ENCODE data around the gene GNG10. TPM values are rescaled to one million over a fixed set of nuclear protein-coding genes. Genes with fewer than 3 reads are reported as not detected.

GNG10 gene
- total RNA-seq, 1 donor from 2014 or later, result 29.6 TPM

- no peak for TF ChIP-seq EZH2 (IDR thresholded peaks at IDR 0.05; ENCODE audit: insufficient read depth, low read length)
- TF ChIP-seq CTCF (IDR thresholded peaks at IDR 0.05; ENCODE audit: insufficient read depth, low read depth, low read length), result no peak
- H4K20me1 ChIP-seq (ENCODE audit: insufficient read depth, low read length), result peaks cover 37% of the 10 kb centered on the region
- H3K27ac Mint-ChIP-seq (ENCODE audit: unreplicated experiment), result peak overlapping the region; percentile 87
- no peaks in the 10 kb centered on the region for H3K27me3 Mint-ChIP-seq (ENCODE audit: low read depth, unreplicated experiment)
- DNase-seq (ENCODE audit: low read depth) (peak; percentile 17), FAIRE-seq (no peak)
- peak overlapping the region; percentile 83 for H3K9ac ChIP-seq (ENCODE audit: low read length)
- no peaks in the 10 kb centered on the region for H3K27me3 ChIP-seq (ENCODE audit: insufficient read depth, low read length)
- H3K4me1 Mint-ChIP-seq (ENCODE audit: low read depth, unreplicated experiment), result peaks cover 14% of the 10 kb centered on the region
- peaks cover 17% of the 10 kb centered on the region for H3K4me1 ChIP-seq (ENCODE audit: insufficient read depth, low read length)
- peaks cover 41% of the 10 kb centered on the region for H3K79me2 ChIP-seq (ENCODE audit: insufficient read depth, low read length)
- peak overlapping the region; percentile 58 for H3K27ac ChIP-seq (ENCODE audit: low read depth, low read length)
- H3K4me2 ChIP-seq (ENCODE audit: low read length), result peak overlapping the region; percentile 91
- no peaks in the 10 kb centered on the region for H3K9me3 Mint-ChIP-seq (ENCODE audit: unreplicated experiment)
- peak overlapping the region; percentile 78 for H3K4me3 ChIP-seq (ENCODE audit: insufficient read depth, low read depth, low read length)
- H3K36me3 ChIP-seq (ENCODE audit: insufficient read depth, low read length), result peaks cover 2% of the 10 kb centered on the region
- peak overlapping the region; percentile 96 for H2AFZ ChIP-seq (ENCODE audit: low read depth, low read length)
- peak overlapping the region; percentile 97 for H3K4me3 Mint-ChIP-seq (ENCODE audit: unreplicated experiment)
- H3K36me3 Mint-ChIP-seq (ENCODE audit: low read depth, unreplicated experiment), result peaks cover 6% of the 10 kb centered on the region
- no peaks in the 10 kb centered on the region for H3K9me3 ChIP-seq (ENCODE audit: insufficient read depth, low read depth, low read length)
Observed at GRCh38 chr9:111661802-111662521, 557 bp downstream of the GNG10 start.

- peaks cover 17% of the 10 kb centered on the region for H3K4me1 ChIP-seq (ENCODE audit: insufficient read depth, low read length)
- H3K9ac ChIP-seq (ENCODE audit: low read length), result peak overlapping the region; percentile 83
- peak overlapping the region; percentile 23 for H2AFZ ChIP-seq (ENCODE audit: low read depth, low read length)
- peaks cover 14% of the 10 kb centered on the region for H3K4me1 Mint-ChIP-seq (ENCODE audit: low read depth, unreplicated experiment)
- H3K36me3 ChIP-seq (ENCODE audit: insufficient read depth, low read length), result peaks cover 8% of the 10 kb centered on the region
- H3K9me3 Mint-ChIP-seq (ENCODE audit: unreplicated experiment), result no peaks in the 10 kb centered on the region
- no peaks in the 10 kb centered on the region for H3K9me3 ChIP-seq (ENCODE audit: insufficient read depth, low read depth, low read length)
- no peak for TF ChIP-seq EZH2 (IDR thresholded peaks at IDR 0.05; ENCODE audit: insufficient read depth, low read length)
- TF ChIP-seq CTCF (IDR thresholded peaks at IDR 0.05; ENCODE audit: insufficient read depth, low read depth, low read length), result no peak
- H3K4me3 Mint-ChIP-seq (ENCODE audit: unreplicated experiment), result peak overlapping the region; percentile 97
- H3K4me2 ChIP-seq (ENCODE audit: low read length), result peak overlapping the region; percentile 91
- peaks cover 6% of the 10 kb centered on the region for H3K36me3 Mint-ChIP-seq (ENCODE audit: low read depth, unreplicated experiment)
- H3K27ac ChIP-seq (ENCODE audit: low read depth, low read length), result peak overlapping the region; percentile 58
- DNase-seq (ENCODE audit: low read depth) (peak; percentile 3), FAIRE-seq (no peak)
- no peaks in the 10 kb centered on the region for H3K27me3 ChIP-seq (ENCODE audit: insufficient read depth, low read length)
- no peaks in the 10 kb centered on the region for H3K27me3 Mint-ChIP-seq (ENCODE audit: low read depth, unreplicated experiment)
- H4K20me1 ChIP-seq (ENCODE audit: insufficient read depth, low read length), result peaks cover 38% of the 10 kb centered on the region
- H3K4me3 ChIP-seq (ENCODE audit: insufficient read depth, low read depth, low read length), result peak overlapping the region; percentile 78
- no peak overlapping the region for H3K27ac Mint-ChIP-seq (ENCODE audit: unreplicated experiment)
- peaks cover 41% of the 10 kb centered on the region for H3K79me2 ChIP-seq (ENCODE audit: insufficient read depth, low read length)
Observed at GRCh38 chr9:111662576-111663300, 1.3 kb downstream of the GNG10 start.

Data from astrocyte (in vitro differentiated cells and primary cell).